Stimulated activated CD8-positive, alpha-beta memory T cell treated with anti-CD3 and anti-CD28 coated beads, Interleukin-4, amount 100 ng/mL, for 1 hour (primary cell): Measurements from ENCODE around the gene GLTP.

ENCODE experiments used
- DNase-seq, 2 donors: peaks; one replicate each; pipeline ENCODE4 v3.0.0-alpha.2; 2020; ENCODE audit warnings: low read depth in 2 of 2, low spot score in 1 of 2

GLTP gene

GRCh38 chr12:109802828-109803227, 77.5 kb downstream of the GLTP start:
- DNase-seq, result no peak
